DMS153 treated with DMSO at 0.1 percent for 48 hours (cell line): Measurements from ENCODE around the gene TBC1D5.

Experiments
- DNase-seq: peaks from one replicate; lab custom pipeline; 2025; ENCODE audit not compliant: unreplicated experiment; lab: John Stamatoyannopoulos, UW

The TBC1D5 gene

GRCh38 chr3:17188378-17188777, 554.1 kb downstream of the TBC1D5 start:
- DNase-seq: no peak

DNA sequence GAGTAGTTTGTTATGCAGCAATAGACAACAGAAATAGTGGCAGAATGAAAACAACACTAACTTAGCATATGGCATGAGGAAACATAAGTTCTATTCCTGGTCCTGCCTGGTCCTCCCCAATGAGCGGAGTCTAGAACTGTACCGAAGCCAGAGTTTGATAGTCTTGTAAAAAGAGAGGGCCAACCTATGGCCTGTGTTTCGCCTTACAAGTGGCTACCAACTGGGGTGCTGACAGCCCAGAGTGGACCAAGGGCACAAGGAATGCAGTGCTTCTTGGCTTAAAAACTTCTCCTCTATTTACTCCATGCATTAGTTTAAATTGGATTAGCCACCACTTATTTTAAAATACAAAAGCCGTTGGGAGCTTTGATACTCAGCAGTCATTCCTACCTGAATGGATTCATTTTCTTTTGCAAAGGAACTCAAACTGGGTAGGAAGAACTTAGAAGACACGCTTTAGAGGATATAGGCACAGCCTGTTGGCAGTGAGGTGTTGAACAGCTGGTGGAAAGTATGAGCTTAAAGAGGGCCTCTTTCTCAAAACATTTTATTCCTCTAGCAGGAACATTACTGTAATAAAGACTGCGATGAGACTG, 554.7 kb downstream of the TBC1D5 start:
- no peak for DNase-seq

DNA sequence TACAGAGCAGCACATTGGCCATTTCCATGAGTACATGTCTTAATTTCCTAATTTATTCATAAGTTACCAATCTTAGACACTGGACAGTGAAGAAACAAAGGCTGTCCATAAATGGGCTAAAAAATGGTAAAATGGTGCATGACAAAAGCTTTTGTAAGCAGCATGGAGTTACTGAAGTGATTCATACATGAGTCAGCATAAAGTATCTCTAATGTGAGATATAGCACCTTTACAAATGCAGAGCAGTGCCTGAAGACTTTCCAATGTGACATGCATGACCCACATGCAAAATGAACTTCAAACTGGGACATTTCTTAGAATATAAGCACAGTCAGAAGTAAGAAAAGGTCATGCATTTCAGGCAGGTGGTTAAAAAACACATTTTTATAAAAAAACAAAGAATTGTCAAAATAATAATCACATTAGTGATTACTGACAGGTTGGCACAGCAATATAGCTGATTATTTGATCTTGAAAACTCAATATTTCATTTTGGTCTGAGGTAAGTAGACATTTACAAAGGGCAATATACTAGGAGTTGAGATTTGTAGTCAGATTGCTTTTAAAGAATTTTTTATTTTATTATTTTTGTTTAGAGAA, 558.4 kb downstream of the TBC1D5 start:
- no peak for DNase-seq

- DNase-seq: no peak
Observed at GRCh38 chr3:17182166-17182565, 560.3 kb downstream of the TBC1D5 start.

GRCh38 chr3:17181413-17181907, 561.0 kb downstream of the TBC1D5 start:
- no peak for DNase-seq

DNA sequence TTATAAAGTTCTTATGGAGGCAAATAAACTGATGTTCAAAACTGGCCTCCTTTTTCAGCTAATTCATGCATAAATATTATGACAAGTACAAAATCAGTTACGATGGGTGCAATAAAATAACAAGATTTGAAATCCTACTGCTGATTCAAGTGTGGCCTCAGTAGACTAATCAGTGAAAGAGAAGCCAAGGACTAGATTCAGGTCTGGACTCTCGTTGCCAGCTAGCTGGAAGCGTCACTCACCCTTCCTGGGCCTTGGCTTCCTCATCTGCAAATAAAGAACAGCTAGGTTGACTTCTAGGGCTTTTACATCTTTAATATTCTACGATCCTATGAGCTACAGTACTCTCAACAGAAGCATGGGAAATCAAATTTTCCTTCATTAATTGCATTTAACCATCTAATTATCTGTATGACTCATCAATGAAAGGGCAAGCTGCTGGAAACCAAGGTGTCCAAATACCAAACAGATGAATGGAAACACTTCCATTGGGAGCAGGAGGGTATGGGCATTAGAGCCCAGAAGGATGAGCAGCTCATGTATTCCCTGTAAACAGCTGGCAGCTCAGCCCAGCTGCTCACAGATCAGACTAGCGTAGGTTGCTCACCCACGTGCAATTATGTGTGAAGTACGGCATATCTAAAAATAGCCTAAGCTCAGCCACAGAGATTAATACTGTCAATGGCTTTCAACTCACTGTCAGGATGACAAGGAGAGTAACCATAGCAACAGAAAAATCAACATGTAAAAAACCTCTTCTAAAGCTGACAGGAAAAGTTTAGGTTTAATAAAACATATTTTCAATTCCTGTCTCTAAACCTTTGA, 562.8 kb downstream of the TBC1D5 start:
- no peak for DNase-seq

DNA sequence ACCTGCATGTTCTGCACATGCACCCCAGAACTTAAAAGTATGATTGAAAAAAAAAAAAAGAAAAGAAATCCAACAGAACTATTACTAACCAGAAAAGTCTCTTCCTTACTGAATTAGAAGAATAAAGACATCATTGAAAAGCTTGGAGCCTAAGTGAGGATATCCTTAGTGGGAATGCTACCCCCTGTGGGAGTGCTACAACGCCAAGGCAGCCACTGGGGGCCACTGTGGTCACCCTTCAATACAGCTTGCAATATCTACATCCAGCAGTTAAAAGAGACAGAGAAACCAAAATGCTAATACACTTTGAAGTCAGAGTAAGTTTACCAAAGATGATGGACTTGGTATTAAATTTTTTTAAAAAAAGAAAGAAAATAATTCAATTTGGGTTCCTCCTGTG, 565.7 kb downstream of the TBC1D5 start:
- no peak for DNase-seq

GRCh38 chr3:17175187-17175807, 567.1 kb downstream of the TBC1D5 start:
- no peak for DNase-seq

- DNase-seq: no peak
Observed at GRCh38 chr3:17166369-17166768, 576.1 kb downstream of the TBC1D5 start.

- no peak for DNase-seq
Observed at GRCh38 chr3:17162116-17162515, 580.3 kb downstream of the TBC1D5 start.

- DNase-seq: no peak
Observed at GRCh38 chr3:17160597-17160996, 581.8 kb downstream of the TBC1D5 start.

GRCh38 chr3:17158941-17159682, 583.3 kb downstream of the TBC1D5 start:
- DNase-seq: no peak

GRCh38 chr3:17157713-17158112, 584.7 kb downstream of the TBC1D5 start:
- DNase-seq: no peak

DNA sequence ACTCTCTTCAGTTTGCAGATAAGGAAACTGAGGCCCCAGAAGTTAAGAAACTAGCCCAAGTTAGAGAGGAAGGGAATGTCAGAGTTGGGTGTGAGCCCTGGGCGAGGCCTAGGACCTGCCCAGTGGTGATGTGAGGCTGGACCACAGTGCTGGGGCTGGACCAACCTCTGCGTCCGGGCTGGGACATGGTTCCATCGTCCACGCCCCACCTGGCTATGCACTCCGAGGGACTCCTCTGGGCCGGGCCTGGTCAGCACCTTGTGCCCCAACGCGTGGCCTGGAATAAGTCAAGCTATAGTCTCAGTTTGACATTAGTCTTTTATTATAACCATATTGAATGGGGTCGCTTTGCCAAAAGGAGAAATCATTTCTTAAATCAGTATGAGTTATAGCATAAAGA, 585.6 kb downstream of the TBC1D5 start:
- DNase-seq: no peak

GRCh38 chr3:17155951-17156350, 586.5 kb downstream of the TBC1D5 start:
- no peak for DNase-seq

- no peak for DNase-seq
Observed at GRCh38 chr3:17154941-17155340, 587.5 kb downstream of the TBC1D5 start.

DNA sequence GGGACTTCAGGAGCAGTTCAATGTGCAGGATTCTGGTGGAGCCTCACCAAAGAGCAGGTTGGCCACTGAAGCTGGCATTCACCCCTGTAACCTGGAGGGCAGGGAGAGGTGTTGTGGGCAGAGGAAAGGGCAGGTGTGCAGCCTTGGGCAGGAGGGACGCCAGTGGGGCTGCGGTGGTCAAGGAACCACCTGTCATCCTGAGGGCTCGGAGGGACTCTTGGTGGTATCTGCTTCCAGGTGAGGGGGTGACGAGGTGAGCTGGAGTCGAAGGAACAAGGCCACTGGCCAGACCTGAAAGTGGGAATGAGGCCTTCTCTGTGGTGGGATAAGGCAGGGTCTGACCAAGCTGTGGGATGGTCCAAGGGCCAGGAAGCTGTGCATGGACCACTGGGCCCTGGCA, 588.2 kb downstream of the TBC1D5 start:
- no peak for DNase-seq

GRCh38 chr3:17153209-17153608, 589.2 kb downstream of the TBC1D5 start:
- no peak for DNase-seq

- DNase-seq: no peak
Observed at GRCh38 chr3:17151598-17152373, 590.6 kb downstream of the TBC1D5 start.

- no peak for DNase-seq
Observed at GRCh38 chr3:17149076-17149475, 593.4 kb downstream of the TBC1D5 start.
